GM19240 (cell line): ENCODE data around the gene STK33.

Source experiments
- DNase-seq: peaks from one replicate; pipeline ENCODE4 v3.0.0; 2011; ENCODE audit warnings: low spot score; ENCODE audit not compliant: insufficient read length

The STK33 gene

DNA sequence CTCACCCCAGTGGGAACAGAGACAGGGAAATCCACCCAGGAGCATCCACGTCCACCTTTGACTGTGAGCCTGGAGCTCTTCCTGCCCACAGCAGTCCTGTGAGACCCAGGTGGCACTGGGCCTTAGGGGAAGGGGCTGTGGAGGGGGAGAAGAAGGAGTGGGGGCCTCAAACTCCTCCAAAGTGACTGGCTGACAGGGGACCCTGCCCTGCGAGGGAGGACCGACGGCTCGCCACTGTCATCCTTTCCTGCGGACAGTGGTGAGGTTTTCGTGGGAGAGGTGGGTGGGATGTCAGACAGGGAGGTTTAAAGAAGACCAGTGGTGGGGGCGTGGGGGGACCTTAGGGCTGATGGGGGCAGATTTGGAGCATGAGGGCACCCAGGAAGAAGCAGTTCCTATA lies 237.8 kb downstream of the STK33 start:
- no peak for DNase-seq

DNA sequence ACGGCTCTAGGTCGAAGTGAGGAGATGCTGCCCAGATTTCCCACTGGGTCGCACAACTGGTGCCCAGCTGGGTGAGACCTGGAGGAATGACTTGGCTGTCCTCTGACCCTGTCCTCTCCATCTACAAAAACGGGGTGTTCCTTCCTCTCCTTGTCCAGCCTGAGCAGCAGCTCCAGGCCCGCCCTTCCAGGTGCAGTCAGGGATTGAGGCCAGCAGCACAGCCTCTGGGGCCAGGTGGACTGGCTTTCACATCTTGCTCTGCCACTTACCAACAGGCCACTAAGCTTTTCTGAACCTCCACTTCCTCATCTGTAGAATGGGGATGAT lies 238.6 kb downstream of the STK33 start:
- no peak for DNase-seq

DNA sequence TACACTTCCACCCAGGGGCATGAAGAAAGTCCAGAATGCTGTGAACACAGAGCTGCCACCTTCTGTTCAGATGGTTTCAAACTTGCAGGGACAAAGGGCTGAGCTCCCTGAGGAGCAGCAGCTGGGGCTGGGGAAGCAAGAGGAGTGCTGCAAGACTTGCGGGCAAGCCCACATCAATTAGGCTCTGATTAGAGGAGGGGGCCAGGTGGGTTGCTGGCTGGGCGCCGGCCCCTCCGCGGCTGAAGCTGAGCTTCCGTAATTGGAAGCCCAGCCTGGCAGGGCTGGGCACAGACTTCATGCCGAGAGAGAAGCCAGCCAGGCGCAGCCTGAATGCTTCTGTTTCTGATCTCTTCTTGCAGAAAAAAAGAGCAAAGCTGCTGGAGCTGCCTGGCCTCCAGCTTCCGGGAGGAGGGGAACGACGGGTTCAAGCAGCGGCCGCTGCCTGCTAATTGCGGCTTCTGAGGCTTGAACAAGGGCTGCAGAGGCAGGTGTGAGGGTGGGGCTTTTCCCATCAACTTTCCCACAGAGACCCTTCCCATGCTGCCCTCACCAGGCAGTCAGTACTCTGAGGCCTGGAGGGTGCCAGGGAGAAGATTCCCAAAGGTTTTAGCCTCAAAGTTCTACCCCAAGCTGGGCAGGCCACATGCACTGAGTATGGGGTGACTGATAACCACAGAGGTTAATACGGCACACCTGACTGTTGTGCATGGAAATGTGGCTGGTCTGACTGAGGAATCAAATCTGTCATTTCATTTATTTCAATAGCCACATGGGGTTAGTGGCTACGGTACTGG lies 239.2 kb downstream of the STK33 start:
- DNase-seq: peak; percentile 18

DNA sequence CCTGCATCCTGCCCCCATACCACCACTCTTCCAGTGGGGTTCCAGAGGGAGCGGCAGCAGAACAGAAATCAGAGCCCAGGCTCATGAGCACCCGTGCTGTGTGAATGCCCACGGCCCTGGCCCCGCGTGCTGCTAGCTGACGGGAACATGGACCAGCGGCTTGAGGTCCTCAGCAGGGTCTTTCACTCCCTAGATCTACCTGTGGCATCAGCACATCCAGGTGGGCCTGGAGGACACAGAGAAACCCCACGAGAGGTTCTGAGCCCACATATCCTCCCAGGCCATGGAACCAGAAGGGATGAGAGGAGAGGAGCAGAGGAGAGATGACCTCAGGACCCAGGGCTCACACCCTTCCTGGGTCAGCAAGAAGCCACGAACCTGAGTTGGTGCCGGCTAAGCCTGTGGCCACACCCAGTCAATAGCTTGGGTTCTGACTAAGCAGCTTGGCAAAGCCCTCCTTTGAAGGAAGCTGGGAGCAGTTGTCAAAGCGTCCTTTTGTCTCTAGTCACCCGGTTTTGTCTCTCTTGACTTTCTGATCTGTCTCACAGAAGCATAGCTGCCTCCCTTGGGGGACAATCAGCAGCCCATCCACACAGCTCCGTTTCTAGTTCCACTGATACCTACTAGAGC lies 241.0 kb downstream of the STK33 start:
- no peak for DNase-seq

DNA sequence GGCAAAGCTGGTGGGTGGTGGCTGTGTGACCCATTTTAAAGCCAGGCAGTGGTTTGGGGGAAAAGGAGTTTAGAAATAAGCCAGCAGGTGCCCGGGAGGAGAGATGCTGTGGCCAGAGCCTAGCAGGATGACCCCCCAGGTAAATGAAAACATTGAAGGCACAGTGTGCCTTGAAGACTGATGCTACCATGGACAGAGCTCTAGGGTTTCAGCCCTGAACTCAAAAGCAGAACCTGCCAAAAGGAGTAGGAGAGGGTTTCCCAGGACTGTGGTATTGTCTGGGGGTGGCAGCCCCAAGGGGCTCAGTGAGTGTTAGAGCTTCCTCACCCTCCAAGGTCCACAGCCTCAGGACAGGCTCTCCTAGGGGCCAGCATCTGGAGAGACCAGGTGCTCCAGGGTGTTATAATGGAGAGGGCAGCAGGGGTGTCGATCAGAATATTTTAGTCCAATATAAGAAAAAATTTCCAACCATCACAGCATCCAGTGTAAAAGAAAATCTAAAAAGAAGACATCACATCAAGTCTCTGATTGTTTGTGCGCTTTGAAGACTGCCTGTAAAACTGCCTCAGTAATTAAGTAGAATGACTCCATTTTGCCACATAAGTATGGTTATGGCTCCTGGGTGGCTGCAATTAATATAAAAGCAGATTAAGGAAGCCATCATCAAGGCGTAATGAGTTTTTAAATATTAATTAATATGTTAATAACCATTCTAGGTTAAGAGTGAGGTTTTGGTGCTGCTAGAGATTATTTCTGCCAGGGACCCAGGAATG lies 241.7 kb downstream of the STK33 start:
- DNase-seq: no peak

DNA sequence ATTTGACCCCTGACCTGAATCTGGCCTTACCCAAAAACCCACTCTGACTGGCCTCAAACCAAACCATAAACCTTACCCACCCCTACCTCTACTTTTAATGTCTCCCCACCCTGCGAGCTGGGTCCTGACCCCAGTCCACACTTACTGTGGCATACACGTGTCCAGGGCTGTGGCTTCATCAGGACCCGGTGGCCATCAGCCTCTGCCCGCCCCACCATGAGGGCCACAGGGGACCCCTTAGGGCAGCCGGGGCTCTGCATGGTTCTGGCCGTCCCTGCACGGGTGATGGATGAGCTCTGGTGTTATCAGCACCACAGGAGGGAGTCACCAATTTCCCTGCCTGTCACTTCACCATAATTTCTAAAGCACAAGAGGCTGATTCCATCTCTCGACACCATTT lies 242.8 kb downstream of the STK33 start:
- no peak for DNase-seq

DNA sequence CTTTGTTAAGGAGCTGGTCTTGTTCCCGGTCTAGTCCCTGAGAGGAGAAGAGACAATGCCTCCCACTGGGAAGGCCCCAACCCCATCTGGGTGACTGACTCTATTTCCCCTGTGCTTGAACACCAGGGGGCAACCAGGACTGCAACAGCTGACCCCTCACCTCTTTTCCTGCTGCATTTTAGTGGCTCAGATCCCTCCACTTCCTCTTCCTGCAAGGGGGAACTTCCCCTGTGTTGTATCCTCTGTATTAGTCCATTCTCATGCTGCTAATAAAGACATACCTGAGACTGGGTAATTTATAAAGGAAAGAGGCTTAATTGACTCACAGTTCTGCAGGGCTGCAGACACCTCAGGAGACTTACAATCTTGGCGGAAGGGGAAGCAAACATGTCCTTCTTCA lies 246.1 kb downstream of the STK33 start:
- DNase-seq: no peak

DNA sequence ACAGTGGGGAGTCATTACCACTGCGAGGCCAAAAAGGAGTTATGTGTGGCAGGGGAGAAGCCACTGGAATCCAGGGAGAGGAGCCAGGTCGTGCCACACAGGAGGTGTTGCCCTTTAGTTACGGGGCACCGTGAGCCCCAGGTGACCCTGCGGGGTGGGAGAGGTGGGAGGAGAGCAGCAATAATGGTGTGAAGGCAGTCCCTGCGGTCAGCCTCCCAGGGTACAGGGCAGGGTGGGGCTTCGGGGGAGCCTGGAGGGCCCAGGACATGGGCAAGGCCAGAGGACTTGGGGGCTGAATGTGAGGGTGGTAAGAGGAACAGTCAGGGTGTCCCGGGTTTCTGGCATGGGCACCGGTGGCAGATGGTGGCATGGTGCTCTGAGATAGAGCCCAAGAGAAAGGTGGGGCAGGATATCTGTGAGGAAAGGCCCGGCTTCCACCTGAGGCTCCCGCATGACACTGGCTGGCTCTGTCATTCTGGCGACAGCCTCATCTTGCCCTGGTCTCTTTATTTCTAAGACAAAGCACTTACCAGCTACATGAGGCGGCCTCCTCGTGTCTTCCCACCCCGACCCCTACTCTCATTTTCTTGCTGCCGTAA lies 247.8 kb downstream of the STK33 start:
- DNase-seq: no peak

DNA sequence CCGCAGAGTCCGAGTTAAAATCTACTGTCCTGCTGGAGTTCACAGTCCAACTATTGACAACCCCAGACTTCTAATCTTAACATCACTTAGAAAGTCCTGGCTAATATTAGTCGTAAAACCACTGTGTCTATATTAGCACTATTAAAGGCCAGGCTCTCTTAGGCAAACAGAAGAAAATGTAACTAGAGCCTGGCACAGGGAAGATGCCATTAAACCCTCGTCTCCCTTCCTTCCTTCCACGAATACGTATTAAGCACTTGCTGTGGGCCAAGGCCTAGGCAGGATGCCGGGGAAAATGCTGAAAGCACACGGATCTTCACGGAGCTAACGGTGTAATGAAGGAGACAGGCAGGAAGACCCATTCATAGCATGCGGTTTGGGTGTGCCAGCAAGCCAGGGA lies 248.8 kb downstream of the STK33 start:
- DNase-seq: no peak

DNA sequence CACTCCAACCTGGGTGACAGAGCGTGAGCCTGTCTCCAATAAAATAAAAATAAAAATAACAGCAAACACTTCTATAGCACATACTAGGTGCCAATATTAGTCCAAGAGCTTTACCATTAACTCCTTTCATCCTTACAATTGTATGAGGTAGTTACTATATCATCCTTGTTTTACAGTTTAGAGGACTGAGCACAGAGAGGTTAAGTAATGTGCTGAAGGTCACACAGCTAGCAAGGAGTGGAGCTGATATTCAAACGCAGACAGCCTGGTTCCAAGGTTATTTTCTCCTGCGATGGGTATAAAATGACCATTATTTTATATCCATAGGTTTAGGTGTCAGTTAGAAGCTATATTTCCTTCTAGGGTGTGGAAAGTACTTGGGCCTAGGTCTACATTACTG lies 249.7 kb downstream of the STK33 start:
- no peak for DNase-seq

DNA sequence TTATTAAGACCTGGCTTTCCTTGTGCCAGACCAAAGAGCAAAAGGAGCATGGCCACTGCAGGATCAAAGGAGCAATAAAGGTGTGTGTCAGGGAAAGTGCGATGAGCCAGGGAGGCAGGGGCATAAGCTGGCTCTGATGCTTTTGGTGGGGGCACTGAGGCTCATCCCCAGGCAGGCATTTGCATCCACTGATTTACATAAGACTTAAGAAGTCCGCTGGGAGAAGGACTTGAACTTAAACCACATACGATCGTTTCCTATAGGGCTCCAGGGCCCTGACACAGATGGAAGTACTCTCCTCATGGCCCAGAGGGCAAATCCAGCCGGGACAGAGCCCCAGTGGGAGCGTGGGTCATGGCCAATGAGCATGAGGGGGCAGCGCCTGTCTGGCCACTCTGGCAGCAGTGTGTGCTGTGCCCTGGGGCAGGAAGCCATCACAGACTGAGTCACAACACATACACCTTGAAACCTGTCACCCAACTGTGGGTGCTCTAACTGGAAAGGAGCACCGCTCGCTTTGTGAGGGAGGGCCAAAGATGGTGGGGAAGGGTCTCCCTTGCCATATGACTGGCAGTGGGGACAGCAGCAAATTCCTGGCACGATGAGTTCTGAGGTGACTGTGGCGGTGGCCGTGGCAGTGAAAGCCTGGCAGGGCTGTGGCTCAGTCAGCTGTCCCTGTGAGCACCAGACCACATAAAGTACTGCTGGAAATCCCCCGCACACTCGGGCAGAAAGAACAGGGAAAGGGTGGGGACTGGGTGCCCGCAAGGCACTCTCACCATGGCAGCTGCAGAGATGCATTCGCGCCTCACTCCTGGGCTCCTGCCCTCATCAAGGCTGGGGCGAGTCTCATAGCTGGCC lies 251.0 kb downstream of the STK33 start:
- DNase-seq: peak; percentile 64

DNA sequence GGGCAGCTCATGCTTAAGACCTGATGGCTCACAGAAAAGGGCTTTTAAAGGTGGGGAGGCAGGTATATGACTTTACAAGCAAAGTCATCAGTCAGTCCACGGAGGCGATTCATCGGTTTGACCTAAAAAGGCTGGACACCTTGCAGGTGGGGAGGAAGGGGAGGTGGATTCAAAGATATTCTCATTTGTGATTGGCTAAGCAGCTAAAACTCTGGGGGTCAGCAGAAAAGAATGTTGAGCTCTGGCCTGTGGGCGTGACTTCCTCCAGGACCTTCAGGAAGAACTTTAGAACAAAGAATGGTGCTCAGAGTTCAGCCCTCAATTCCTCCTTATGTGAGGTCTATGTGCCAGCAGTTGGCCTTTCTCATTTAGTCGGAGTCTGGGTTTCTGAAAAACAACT lies 252.0 kb downstream of the STK33 start:
- no peak for DNase-seq
